NAMALWA (cell line): Measurements from ENCODE around the gene PRSS12.
"Not testable (repeated sequence)": the region's sequence is repeated elsewhere in the genome, so short reads cannot be mapped to it uniquely, and the experiment has no call there.

Experiments used
- DNase-seq: peaks from one replicate; pipeline ENCODE4 v3.0.0-alpha.2; 2015; ENCODE audit warnings: low spot score

The PRSS12 gene

GRCh38 chr4:118318931-118319330 is 33.9 kb downstream of the PRSS12 start:
- no peak for DNase-seq

GRCh38 chr4:118317691-118318090 is 35.1 kb downstream of the PRSS12 start:
- no peak for DNase-seq

GRCh38 chr4:118314221-118314620 is 38.6 kb downstream of the PRSS12 start:
- DNase-seq = no peak

- DNase-seq = no peak
Measured at GRCh38 chr4:118313098-118313497, 39.7 kb downstream of the PRSS12 start.

DNA sequence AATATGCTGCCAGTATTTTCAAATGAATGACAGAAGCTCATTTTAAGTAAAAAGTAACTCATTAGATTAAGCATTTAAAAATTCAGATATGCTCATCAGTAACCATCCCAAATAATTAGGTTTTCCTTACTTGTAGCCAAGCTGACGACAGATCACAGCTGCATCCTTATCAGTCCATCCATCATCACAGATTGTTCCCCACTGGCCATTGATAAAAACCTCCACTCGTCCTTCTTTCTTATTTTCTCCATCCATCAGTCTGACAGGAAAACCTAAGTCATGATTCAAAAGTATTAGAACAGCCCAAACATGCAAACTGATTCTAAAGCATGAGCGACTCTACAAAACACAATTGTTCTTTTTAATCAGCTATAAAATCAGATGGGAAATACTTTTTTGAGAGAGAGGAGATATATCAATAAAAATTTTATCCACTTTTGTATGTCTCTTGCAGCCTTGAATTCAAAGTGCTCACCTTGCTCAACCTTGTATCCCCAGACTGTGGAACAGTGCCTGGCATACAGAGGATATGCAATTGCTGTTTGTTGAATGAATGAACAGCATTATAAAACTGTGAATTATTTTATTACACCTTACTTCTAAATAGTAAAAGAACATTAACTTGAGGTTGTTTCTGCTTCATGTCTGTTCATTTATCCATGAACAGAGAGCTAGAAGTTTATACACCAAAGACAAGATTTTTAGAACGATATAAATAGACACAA is 44.3 kb downstream of the PRSS12 start:
- no peak for DNase-seq

GRCh38 chr4:118307643-118308042 is 45.2 kb downstream of the PRSS12 start:
- DNase-seq = no peak

GRCh38 chr4:118299619-118300018 is 53.2 kb downstream of the PRSS12 start:
- DNase-seq = not testable (repeated sequence)

DNA sequence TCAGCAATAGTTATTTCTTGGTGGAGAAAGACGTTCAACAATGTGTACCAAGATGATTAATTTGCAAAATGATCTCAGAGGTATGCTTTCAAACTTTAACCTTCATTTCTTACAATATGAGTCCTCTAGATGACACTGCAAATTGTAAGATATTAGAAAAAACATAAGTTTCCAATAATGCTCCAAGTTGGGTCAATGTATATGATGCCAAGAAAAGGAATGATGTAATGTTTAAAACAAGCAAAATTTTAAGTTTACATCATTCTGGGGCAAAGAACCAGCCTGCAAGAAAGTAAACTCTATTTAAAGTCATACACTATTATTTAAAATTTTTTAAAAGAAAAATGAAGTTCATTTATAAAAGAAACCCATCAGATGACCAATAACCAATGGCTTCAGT is 56.1 kb downstream of the PRSS12 start:
- no peak for DNase-seq

GRCh38 chr4:118290951-118291350 is 61.9 kb downstream of the PRSS12 start:
- no peak for DNase-seq

GRCh38 chr4:118289794-118290193 is 63.0 kb downstream of the PRSS12 start:
- no peak for DNase-seq

- DNase-seq = no peak
Measured at GRCh38 chr4:118287711-118288451, 64.9 kb downstream of the PRSS12 start.

GRCh38 chr4:118286685-118287084 is 66.1 kb downstream of the PRSS12 start:
- DNase-seq = no peak

GRCh38 chr4:118285931-118286330 is 66.9 kb downstream of the PRSS12 start:
- DNase-seq = no peak

DNA sequence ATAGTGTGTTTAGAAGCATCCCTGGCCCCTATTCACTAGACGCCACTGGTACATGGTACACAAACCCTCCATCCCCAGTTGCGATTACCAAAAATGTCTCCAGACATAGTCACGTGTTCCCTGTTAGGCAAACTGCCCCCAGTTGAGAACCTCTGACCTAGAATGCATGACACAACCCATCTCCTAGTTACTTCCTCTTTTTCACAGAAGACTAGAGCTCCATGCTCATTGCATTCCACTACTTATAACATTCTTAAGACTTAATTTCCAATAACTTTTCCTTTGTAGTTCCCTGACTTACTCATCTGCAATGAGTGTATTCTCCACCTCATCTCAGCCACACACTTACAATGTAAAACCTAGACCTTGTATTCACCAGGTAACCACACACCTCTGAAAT is 68.6 kb downstream of the PRSS12 start:
- peak; percentile 74 for DNase-seq

GRCh38 chr4:118282692-118283091 is 70.1 kb downstream of the PRSS12 start:
- DNase-seq = peak; percentile 25

GRCh38 chr4:118281611-118282442 is 71.0 kb downstream of the PRSS12 start:
- DNase-seq = peak; percentile 18

- peak; percentile 67 for DNase-seq
Measured at GRCh38 chr4:118280501-118281218, 72.1 kb downstream of the PRSS12 start.

DNA sequence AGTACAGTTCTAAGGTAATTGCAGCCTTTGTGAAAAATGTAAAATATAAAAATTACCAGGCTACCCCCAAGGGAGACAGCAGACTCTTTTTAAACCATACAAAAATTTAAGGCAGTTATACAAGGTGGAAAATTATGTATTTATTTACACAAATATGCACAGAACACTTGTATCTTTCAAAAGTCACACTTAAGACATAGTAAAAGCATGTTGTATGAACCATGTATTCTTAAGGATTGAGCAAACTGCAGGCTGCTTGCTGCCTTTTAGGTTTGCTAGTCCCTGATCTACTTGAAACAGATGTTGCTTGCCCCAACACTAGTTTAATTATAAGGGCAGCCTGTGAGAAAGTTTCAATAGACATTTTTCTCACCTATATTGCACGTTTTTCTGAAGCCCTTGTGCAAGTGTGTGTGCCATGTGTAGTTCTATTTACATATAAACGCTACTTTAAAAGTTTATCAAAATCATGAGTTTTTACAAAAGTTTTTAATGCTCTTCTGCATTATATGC is 72.8 kb downstream of the PRSS12 start:
- peak; percentile 35 for DNase-seq

DNA sequence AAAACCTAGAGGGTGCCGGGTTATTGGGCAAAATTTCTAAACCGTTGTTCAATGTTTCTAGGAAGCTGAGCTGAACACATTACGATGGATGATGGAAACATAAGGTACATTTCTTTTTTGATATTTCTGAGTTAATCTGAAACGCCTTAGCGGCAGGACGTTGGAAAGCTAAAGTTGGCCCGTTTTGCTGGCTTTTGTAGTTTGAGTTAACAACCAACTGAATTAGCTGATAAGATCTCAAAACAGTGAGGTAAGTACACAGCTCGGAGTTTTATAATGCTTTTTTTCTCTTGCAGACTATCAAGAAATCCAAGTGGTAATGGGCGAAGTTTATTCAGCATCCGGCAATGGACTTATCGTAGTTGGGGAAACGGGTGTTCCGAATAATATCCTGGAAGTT is 73.5 kb downstream of the PRSS12 start:
- peak; percentile 18 for DNase-seq

DNA sequence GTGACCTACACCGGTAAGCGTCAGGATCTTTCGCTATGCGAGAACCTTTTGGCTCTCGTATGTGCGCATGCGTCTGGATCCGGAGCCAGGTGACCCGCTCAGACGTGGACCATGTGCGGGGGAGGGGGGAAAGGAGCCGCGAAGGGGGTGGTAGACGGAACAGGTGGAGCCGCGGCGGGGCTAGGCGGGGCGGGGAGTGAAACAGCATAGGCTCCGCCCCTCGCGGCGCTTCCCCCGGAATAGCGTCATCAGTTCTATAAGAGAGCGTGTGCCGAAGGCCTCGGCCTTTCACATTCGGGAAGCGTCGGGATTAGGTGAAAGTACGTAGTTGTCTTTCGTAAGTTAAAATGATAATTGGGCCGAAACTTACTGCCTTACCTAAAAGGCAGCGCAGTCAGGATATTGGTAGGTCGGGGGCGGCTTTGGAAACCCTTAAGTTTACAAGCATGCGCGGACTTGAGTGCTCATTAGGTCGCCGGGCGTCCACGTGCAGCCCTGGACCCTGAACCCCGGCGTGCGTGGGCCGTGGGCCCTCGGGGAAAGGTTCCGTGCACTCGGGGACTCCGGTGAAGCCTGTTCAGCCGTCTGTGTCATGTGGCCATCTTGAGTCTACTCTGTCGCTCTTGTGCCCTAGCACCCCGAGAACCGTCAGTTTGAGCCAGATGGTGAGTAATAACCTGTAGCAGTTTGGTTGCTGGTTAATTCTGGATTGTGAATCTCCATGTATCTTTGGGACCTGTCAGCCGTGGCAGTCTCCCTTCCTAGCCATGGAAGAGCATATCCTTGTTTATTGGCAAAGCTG is 74.1 kb downstream of the PRSS12 start:
- DNase-seq = peak; percentile 97

DNA sequence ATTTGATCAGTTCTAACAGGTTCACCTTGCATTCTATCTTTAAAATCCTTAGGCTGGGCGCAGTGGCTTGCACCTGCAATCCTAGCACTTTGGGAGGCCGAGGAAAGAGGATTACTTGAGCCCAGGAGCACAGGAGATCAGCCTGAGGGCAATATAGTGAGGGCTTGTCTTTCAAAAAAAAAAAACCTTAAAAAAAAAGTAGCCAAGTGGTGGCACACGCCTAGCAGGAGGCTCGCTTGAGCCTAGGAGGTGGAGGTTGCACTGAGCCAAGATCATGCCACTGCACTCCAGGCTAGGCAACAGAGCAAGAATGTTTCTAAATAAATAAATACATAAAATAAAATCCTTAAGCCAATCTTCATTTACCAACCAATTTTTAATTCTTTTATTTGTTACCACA is 75.6 kb downstream of the PRSS12 start:
- no peak for DNase-seq
